ENCODE results near the gene WDR20.
"Not testable (repeated sequence)": the region's sequence is repeated elsewhere in the genome, so short reads cannot be mapped to it uniquely, and the experiment has no call there.

The WDR20 gene

GRCh38 chr14:102131741-102132140, 8.0 kb upstream of the WDR20 start:
- no peak for DNase-seq (ENCODE audit: low read depth in 4 of 4, low spot score in 1 of 4)

DNA sequence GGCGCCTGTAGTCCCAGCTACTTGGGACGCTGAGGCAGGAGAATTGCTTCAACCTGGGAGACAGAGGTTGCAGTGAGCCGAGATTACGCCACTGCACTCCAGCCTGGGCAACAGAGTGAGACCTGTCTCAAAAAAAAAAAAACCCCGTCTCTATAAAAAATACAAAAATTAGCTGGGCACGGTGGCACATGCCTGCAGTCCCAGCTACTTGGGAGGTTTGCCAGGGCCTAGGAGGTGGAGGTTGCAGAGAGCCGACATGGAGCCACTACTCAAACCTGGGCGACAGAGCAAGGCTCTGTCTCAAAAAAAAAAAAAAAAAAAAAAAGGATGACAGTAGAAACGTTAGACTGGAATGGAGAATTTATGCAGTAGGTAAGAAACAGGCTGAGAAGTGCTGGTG, 5.7 kb upstream of the WDR20 start:
- not testable (repeated sequence) for DNase-seq (ENCODE audit: low read depth in 4 of 4, low spot score in 1 of 4)

GRCh38 chr14:102134719-102135118, 5.0 kb upstream of the WDR20 start:
- DNase-seq (ENCODE audit: low read depth in 4 of 4, low spot score in 1 of 4) = not testable (repeated sequence)

GRCh38 chr14:102135456-102135855, 4.2 kb upstream of the WDR20 start:
- not testable (repeated sequence) for DNase-seq (ENCODE audit: low read depth in 4 of 4, low spot score in 1 of 4)

DNA sequence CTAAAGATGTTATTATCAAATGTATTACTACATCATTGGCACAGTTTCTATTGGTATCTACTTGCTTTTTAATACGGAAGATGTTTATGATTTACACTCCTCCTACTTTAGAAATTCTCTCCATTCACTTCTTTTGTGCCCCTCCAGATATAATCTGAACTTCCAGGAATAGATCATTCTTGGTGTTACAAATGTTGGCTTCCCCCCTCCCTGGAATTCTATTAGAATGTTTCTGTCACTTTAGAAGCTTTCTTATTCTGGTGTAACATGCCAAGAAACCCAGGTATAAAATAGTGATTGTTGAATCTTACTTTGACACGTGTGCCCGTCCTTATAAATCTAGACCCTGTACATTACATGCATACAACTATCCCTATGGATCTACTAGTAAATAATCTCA, 1.2 kb upstream of the WDR20 start:
- no peak for DNase-seq (ENCODE audit: low read depth in 4 of 4, low spot score in 1 of 4)

DNA sequence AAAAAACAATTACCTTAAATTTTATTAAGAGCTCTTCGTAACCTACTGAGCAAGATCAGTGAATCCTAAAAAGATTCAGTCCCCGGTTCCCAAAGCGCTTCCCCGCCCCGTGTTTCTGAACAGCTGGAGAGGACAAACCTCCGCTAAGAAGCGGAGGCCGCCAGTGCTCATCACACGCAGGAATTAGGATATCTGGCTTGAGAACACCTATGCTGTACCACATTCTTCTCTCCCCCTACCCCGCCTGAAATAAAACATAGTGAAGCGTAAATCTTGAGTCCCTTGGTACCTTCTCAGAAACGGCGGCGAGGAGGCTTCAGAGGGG, 774 bp upstream of the WDR20 start:
- DNase-seq (ENCODE audit: low read depth in 4 of 4, low spot score in 1 of 4) = no peak

DNA sequence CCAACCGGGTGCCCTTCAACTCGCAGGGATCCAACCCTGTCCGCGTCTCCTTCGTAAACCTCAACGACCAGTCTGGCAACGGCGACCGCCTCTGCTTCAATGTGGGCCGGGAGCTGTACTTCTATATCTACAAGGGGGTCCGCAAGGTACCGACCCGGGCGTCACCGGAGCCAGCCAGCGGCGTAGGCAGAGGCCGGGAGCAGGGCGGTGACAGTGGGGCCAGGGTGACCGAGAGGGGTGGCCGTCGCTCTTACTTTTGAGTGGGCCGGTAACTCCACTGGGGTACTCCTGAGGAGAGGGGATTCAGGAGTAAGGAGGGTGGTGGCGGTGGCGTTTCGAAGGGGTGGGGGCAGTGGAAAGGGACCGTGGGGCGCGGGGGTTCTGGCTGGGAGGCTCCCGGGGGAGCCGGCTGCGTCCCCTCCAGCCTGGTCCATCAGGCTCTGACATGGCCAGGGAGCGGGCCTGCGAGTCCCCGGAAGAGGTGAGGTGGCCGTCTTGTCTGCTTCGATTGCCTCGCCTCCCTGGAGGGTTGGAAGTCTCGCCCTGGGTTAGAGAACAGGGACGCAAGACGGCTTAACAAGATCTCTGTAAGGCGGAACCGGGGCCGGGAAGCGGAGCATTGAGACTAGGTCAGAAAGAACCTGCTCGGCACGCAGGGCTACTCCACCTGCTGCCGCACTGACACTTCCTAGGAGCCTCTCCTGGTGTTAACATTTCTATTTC, 491 bp downstream of the WDR20 start:
- DNase-seq (ENCODE audit: low read depth in 4 of 4, low spot score in 1 of 4) = peak; percentile 3 to 13 (median 10)

DNA sequence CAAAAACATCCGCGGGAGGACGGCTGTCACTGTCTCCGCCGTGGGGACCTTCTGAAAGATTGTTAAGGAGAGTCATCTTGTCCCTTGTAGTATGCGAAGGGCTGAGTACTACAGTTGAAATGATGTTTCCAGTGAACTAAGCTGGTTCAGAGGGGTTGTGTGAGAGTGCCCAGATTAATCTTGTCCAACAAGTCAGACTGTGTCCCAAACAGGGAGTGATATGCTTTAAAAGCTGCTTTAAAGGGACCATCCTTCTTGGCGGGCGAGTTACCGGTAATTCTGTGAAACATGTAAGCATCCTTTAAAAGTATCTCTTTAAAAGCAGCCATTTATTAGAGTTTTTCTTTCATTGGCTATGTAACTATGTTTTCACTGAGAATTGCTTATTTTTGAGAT, 1.1 kb downstream of the WDR20 start:
- DNase-seq (ENCODE audit: low read depth in 4 of 4, low spot score in 1 of 4) = no peak

DNA sequence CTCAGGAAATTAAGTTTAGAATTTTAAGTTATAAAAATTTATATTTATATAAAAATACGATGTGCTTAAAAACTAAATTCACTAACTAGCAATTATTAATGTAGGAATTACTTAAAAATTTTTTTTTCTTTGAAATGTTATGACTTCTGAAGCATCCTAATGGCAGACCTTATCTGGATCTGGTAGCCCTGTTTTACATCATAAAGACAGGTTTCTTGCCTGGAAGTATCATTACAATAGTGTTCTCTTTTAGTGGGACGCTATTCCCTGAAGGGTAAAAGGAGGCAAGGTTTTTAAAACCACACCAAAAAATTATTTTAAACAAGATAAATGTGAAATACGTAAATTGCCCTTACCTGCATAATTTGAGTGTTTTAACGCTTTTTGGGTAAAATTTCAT, 2.1 kb downstream of the WDR20 start:
- no peak for DNase-seq (ENCODE audit: low read depth in 4 of 4, low spot score in 1 of 4)

DNA sequence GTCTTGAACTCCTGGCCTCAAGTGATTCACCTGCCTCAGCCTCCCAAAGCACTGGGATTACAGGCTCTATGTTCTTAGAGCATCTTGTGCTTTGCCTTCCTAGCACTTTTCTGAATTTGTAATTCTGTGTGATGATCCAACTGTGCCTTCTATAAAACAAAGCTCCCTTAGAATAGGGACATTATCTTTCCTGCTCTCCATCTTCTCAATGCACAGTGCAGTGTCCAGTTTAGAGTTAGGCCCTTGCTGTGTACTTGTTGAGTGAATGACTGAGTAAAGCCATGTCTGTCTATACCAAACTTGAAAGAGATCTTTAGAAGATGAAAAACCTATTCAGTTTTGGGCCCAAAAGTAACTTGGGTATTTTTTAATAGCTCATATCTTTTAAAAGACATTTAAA, 5.2 kb downstream of the WDR20 start:
- DNase-seq (ENCODE audit: low read depth in 4 of 4, low spot score in 1 of 4) = no peak

GRCh38 chr14:102145395-102145794, 5.7 kb downstream of the WDR20 start:
- no peak for DNase-seq (ENCODE audit: low read depth in 4 of 4, low spot score in 1 of 4)

- no peak for DNase-seq (ENCODE audit: low read depth in 4 of 4, low spot score in 1 of 4)
These were observed 6.7 kb downstream of the WDR20 start for GRCh38 chr14:102146423-102146822.

DNA sequence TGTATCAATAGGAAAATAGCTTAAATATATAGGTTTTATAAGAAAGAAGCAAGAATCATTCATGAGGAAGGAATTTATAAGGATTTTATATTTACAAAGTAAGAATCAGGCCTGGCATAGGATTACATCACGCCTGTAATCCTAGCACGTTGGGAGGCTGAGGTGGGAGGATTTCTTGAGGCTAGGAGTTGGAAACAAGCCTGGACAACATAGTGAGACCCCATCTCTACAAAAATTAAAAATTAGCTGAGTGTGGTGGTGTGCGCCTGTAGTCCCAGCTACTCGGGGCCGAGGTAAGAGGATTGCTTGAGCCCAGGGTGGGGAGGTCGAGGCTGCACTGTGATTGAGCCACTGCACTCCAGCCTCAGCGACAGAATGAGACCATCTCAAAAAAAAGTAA, 10.4 kb downstream of the WDR20 start:
- no peak for DNase-seq (ENCODE audit: low read depth in 4 of 4, low spot score in 1 of 4)

- DNase-seq (ENCODE audit: low read depth in 4 of 4, low spot score in 1 of 4) = no peak
These were observed 11.0 kb downstream of the WDR20 start for GRCh38 chr14:102150744-102151143.

- not testable (repeated sequence) for DNase-seq (ENCODE audit: low read depth in 4 of 4, low spot score in 1 of 4)
These were observed 11.7 kb downstream of the WDR20 start for GRCh38 chr14:102151411-102151810.

DNA sequence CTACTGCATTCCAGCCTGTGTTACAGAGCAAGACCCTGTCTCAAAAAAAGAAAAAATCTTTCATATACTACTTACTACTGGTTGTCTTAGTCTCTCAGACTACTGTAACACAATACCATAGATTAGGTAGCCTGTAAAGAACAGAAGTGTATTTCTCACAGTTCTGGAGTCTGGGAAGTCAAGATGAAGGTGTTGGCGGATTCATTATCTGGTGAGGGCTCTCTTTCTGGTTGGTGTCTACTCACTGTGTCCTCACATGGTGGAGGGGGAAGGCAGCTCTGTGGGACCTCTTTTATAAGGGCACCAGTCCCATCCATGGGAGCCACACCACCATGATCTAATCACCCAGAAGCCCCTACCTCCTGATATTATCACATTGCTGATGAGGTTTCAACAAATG, 14.4 kb downstream of the WDR20 start:
- no peak for DNase-seq (ENCODE audit: low read depth in 4 of 4, low spot score in 1 of 4)

DNA sequence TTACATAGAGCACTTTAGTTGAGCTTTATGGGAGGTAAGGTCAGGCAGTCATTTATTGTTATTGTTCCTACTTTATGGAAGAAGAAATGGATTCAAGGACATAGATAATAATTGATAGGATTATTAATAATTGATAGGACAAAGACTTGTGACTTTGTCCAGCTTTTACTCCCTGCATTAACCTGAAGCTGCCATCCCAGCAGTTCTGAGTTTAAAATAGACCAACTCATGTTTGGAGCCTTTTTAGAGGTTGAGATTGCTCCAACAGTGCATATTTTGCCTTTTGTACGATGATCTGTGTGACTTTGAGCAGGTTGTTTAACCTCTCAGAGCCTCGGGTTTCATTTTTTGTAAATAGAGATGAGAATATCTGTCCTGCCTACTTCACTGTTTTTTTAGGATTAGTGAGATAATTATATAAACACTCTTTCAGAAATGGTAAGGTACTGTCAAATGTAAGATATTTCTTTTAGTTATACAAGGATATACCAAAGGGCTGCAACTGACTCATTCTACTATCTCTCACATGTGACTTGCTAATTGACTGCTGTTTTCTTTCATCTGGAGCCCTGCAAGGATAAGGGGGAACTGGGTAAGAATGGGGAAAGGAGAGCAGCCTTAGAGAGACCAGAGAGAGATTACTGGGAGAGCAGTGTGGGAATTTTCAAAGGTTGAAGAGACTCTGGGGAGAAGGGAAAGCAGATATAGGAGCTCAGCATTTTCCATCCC, 15.3 kb downstream of the WDR20 start:
- no peak for DNase-seq (ENCODE audit: low read depth in 4 of 4, low spot score in 1 of 4)

- no peak for DNase-seq (ENCODE audit: low read depth in 4 of 4, low spot score in 1 of 4)
These were observed 17.6 kb downstream of the WDR20 start for GRCh38 chr14:102157346-102157745.

- no peak for DNase-seq (ENCODE audit: low read depth in 4 of 4, low spot score in 1 of 4)
These were observed 19.1 kb downstream of the WDR20 start for GRCh38 chr14:102158797-102159196.

DNA sequence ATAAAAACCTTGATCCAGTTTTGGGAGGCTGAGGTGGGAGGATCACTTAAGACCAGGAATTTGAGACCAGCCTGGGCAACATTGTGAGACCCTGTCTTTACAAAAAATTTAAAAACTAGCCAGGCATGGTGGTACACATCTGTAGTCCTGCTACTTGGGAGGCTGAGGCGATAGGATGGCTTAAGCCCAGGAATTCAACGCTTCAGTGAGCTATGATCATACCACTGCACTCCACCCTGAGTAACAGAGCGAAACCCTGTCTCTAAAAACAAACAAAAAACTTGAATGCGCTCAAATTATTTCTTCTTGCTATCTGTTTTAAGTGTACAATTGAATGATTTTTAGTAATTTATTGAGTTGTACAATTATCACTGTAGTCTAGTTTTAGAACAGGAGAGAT, 20.1 kb downstream of the WDR20 start:
- DNase-seq (ENCODE audit: low read depth in 4 of 4, low spot score in 1 of 4) = no peak

- no peak for DNase-seq (ENCODE audit: low read depth in 4 of 4, low spot score in 1 of 4)
These were observed 22.8 kb downstream of the WDR20 start for GRCh38 chr14:102162487-102162886.

- DNase-seq (ENCODE audit: low read depth in 4 of 4, low spot score in 1 of 4) = no peak
These were observed 24.5 kb downstream of the WDR20 start for GRCh38 chr14:102164241-102164641.

GRCh38 chr14:102164965-102165364, 25.3 kb downstream of the WDR20 start:
- no peak for DNase-seq (ENCODE audit: low read depth in 4 of 4, low spot score in 1 of 4)
